ENCODE data around the gene CLRN2.

- no peak for TF ChIP-seq POLR2A (IDR thresholded peaks at IDR 0.05)
- no peak for TF ChIP-seq CTCF (IDR thresholded peaks at IDR 0.05)
Measured at GRCh38 chr4:17554568-17554967, 39.6 kb downstream of the CLRN2 start.
